Measurements from ENCODE around the gene DYNLT2.

DYNLT2 gene, protein sequence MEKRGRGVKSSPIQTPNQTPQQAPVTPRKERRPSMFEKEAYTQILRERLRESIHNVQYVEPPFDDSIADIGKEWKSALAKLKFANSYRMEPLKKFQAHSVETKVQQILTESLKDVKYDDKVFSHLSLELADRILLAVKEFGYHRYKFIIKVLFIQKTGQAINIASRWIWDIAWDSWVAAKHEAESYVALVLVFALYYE

DNA sequence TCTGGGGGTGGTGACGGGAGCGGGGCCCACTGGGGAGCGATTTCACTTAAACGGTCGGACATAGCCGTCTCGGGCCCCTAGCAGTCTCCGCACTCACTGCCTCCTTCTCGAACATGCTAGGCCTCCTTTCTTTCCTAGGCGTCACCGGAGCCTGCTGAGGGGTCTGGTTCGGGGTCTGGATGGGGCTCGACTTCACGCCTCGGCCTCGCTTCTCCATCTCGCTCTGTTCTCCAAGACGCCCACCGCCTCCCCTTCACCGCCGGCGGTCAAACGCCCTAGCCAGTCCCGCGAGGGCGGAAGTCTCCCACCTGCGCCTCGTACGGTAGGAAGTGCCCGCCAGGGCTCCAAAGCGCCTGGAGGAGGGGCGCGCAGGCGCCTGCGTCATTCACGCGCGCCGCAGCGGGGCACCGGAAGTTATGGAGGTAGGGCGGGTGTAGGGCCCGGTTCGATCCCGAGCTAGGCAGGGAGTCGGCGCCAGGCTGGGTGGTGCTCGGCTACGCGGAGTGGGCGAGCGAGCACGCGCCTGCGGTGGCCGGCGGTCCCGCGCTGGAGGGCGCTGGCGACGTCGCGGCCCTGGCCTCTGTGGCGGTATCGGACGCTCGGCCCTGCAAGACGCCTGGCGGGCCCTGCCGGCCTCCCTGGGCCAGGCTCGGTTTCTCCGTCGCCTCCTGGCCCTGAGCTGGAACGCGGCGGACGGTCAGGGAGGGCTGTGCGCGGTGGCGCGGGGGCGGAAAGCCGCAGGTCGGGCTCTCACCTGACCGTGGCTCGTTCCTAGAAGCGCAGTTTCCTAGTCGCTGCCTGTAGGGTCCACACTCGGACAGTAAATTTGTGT lies at the start of gene DYNLT2, which contains the start of gene ERMARD:
Gene DYNLT2 (minus strand): TSS at position 331 of the 832 bp plus-strand sequence. CDS start 114 bp downstream, at position 217.
Gene ERMARD (plus strand): TSS at position 381 of the 832 bp plus-strand sequence. CDS start 36 bp downstream, at position 417.
- peak within 1 kb of the TSS; percentile 100 for H3K4me3 ChIP-seq (ENCODE audit: low read depth, low read length)
- DNase-seq (ENCODE audit: low read depth) = peak; percentile 95
- TF ChIP-seq, protein P1, sequence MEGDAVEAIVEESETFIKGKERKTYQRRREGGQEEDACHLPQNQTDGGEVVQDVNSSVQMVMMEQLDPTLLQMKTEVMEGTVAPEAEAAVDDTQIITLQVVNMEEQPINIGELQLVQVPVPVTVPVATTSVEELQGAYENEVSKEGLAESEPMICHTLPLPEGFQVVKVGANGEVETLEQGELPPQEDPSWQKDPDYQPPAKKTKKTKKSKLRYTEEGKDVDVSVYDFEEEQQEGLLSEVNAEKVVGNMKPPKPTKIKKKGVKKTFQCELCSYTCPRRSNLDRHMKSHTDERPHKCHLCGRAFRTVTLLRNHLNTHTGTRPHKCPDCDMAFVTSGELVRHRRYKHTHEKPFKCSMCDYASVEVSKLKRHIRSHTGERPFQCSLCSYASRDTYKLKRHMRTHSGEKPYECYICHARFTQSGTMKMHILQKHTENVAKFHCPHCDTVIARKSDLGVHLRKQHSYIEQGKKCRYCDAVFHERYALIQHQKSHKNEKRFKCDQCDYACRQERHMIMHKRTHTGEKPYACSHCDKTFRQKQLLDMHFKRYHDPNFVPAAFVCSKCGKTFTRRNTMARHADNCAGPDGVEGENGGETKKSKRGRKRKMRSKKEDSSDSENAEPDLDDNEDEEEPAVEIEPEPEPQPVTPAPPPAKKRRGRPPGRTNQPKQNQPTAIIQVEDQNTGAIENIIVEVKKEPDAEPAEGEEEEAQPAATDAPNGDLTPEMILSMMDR (IDR thresholded peaks at IDR 0.05; ENCODE audit: insufficient read depth, low read depth, low read length, missing control alignments) = peak; percentile 1

DNA sequence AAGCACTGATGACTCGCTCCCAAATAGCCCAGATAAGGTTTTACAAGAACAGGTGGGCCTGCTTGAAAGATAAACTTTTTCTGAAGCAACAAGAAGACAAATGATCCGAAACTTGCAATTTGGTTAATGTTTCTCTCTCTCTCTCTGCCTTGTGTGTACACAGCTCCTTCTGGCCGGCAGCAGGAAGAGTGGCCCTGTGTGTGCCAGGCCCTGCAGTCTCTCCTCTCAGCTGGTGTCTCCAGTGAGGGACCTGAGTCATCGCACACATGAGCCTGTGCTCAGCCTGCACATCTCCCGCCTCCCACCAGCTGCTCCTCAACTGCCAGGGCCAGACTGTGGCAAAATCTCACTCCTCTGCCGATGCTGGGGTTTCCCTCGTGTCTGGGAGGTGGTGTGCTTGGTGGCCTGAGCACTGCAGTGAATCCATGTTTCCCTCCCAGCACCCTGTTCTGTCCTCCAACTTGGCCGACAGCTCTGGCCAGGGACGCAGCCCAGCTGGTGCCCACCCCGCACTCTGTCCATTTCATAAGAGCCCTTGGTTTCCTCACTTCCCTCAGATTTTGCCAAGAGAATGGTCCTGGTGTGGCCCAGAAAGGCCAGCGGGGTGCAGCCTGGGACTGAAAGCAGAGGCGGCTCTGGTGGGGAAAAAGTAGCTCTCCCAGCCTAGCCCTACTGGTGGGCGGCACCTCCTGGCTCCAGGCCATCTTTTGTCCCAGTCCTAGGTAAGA lies 49.5 kb upstream of the DYNLT2 start:
- TF ChIP-seq, protein P1 (IDR thresholded peaks at IDR 0.05; ENCODE audit: insufficient read depth, low read depth, low read length, missing control alignments) = no peak
- H3K4me3 ChIP-seq (ENCODE audit: low read depth, low read length) = no peak overlapping the region
- no peak for DNase-seq (ENCODE audit: low read depth)

DNA sequence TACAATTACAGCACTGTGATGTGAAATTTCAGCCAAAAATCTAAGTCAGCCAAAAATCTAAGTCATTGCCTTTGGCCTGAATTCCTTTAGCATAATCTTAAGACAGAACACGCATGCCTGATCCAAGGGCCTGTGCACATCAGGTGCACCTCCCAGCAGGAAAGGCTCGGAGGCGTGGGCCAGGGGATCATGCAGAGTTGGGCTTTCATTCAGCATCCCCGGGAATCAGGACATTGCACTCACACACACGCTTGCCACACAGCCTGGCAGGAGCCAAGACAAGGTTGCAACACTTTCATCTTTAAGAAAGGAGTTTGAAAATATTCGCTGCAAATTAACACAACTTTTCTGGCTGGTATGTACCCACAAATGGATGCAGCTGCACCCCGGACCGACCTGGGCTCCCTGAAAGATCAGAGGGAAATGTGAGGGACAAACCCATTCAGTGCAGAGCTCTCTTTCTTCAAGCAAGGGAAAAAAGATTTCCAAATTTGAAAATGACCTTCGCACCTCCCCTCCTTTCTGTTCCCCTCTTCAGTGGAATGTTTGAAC lies 48.8 kb upstream of the DYNLT2 start:
- DNase-seq (ENCODE audit: low read depth) = no peak

DNA sequence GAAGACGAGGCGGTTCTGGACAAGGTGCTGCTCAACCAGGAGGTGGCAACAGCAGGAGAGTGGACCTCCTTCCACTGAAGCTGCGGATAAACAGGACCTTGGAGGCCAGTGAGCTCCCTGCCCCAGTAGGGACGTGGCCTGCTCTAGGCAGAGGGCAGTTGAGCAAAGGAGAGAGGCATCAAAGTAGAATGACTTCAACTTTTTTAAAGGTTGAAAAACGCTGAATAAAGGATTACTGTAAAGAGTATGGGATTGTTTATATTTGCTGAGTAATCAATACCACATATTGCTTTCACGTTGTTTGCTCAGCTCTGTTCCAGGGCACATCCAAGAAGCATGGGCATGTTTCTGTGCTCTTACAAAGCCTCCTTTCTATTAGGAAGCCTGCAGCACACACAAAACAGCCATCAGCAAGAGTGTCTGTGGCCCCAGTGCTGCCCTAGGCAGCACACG lies 48.1 kb upstream of the DYNLT2 start:
- TF ChIP-seq, protein P1 (IDR thresholded peaks at IDR 0.05; ENCODE audit: insufficient read depth, low read depth, low read length, missing control alignments) = no peak
- H3K4me3 ChIP-seq (ENCODE audit: low read depth, low read length) = no peak overlapping the region
- DNase-seq (ENCODE audit: low read depth) = no peak

More for the DNA sequence above, 48.8 kb upstream of the DYNLT2 start:
- no peak overlapping the region for H3K4me3 ChIP-seq (ENCODE audit: low read depth, low read length)
- TF ChIP-seq, protein P1 (IDR thresholded peaks at IDR 0.05; ENCODE audit: insufficient read depth, low read depth, low read length, missing control alignments) = no peak

DNA sequence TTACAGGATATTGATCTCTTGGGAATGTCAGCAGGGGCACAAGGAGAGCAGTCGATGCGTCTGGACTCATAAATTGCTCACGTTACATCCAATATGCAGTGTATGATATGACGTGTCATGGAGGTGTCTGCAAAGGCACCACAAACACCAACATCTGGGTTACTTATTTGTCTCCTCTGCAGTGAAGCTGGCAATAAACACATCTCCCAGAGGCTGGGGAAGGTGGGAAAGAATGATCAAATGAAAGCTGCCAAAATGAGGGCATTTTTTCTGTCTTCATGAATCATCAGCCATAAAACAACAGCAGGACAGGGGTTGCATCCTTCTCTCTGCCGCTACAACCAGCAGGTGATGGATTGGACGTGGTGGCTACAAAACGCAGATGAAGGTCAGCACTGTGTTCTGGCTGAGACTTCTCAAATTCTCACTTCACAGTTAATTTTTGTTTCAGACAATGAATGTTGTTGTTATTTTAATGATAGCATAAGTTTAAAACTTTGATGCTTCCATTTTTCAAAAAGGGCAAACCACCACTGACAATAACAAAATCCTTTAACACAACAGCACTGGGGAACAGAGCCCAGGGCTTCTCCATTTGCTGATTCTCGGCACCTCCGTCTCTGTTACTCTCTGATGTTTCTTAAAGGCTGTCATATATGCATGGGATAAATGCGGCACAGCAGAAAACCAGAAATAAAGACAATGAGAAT lies 47.5 kb upstream of the DYNLT2 start:
- H3K4me3 ChIP-seq (ENCODE audit: low read depth, low read length) = no peak overlapping the region
- no peak for DNase-seq (ENCODE audit: low read depth)
- TF ChIP-seq, protein P1 (IDR thresholded peaks at IDR 0.05; ENCODE audit: insufficient read depth, low read depth, low read length, missing control alignments) = no peak

DNA sequence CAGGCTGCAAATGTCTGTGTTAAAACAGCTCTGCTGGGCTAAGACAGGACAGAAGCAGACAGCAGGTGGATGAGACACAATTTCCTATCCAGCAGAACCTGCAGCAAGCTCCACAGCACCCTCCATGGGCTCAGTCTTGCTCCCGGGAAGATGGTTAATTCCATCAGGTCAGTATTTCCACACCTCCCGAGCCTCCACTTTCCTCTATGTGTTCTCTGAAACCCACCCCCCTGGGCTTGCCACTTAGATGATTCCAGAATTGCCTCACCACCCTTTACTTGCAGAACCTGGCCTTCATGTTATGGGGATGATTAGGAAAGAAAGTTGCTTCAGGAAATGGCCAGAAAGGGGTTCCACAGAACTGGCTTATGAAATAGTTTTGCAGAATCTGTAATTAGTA lies 43.8 kb upstream of the DYNLT2 start:
- no peak for DNase-seq (ENCODE audit: low read depth)
- TF ChIP-seq, protein P1 (IDR thresholded peaks at IDR 0.05; ENCODE audit: insufficient read depth, low read depth, low read length, missing control alignments) = no peak
- H3K4me3 ChIP-seq (ENCODE audit: low read depth, low read length) = no peak overlapping the region
